NT2/D1 (cell line): Measurements from ENCODE around the gene ADD3.

Experiments
- DNase-seq: peaks from one replicate; pipeline ENCODE4 v3.0.0-alpha.2; 2011; ENCODE audit warnings: low read depth, low spot score
- H3K27me3 ChIP-seq: 2 replicates; pipeline ENCODE4 v1.6.0; 2011; ENCODE audit warnings: mild to moderate bottlenecking; ENCODE audit not compliant: insufficient read length, insufficient read depth
- H3K36me3 ChIP-seq: 2 replicates; pipeline ENCODE4 v1.6.1; 2011; ENCODE audit warnings: mild to moderate bottlenecking, low read length, mixed read lengths; ENCODE audit not compliant: insufficient read depth, insufficient read length
- H3K4me1 ChIP-seq: 2 replicates; pipeline ENCODE4 v1.5.1; 2011; ENCODE audit not compliant: insufficient read depth, insufficient read length
- H3K4me3 ChIP-seq: 2 replicates; pipeline ENCODE4 v1.5.1; 2011; ENCODE audit warnings: low read depth; ENCODE audit not compliant: insufficient read length
- H3K9ac ChIP-seq: 2 replicates; pipeline ENCODE4 v1.6.0; 2011; ENCODE audit warnings: low read depth; ENCODE audit not compliant: insufficient read length
- H3K9me3 ChIP-seq: 2 replicates; pipeline ENCODE4 v1.5.1; 2011; ENCODE audit warnings: mild to moderate bottlenecking, low read length; ENCODE audit not compliant: insufficient read depth
- SUZ12 ChIP-seq: IDR thresholded peaks from 2 replicates; pipeline ENCODE4 v1.6.1; 2011; ENCODE audit not compliant: insufficient read length, insufficient read depth; ENCODE audit errors: extremely low read depth
- YY1 ChIP-seq: IDR thresholded peaks from 2 replicates; pipeline ENCODE4 v1.6.1; 2011; ENCODE audit not compliant: insufficient read length, insufficient read depth
- ZNF274 ChIP-seq: IDR thresholded peaks from 2 replicates; pipeline ENCODE4 v1.6.1; 2011; ENCODE audit warnings: mild to moderate bottlenecking, low read depth, low read length

Gene ADD3

GRCh38 chr10:110051487-110051886 is 43.7 kb downstream of the ADD3 start:
- H3K4me3 ChIP-seq = no peak overlapping the region
- TF ChIP-seq YY1 (no peak), ZNF274 (no peak), SUZ12 (no peak)
- H3K9me3 ChIP-seq = peaks cover 27% of the 10 kb centered on the region
- no peak for DNase-seq
- no peaks in the 10 kb centered on the region for H3K4me1 ChIP-seq
- no peaks in the 10 kb centered on the region for H3K27me3 ChIP-seq
- H3K36me3 ChIP-seq = no peaks in the 10 kb centered on the region
- no peak overlapping the region for H3K9ac ChIP-seq

- no peak for DNase-seq
- no peaks in the 10 kb centered on the region for H3K27me3 ChIP-seq
- H3K4me3 ChIP-seq = no peak overlapping the region
- H3K4me1 ChIP-seq = no peaks in the 10 kb centered on the region
- H3K9ac ChIP-seq = no peak overlapping the region
- H3K9me3 ChIP-seq = peaks cover 13% of the 10 kb centered on the region
- H3K36me3 ChIP-seq = no peaks in the 10 kb centered on the region
- TF ChIP-seq SUZ12 = no peak
- no peak for TF ChIP-seq ZNF274
- TF ChIP-seq YY1 = no peak
These were observed 45.1 kb downstream of the ADD3 start for GRCh38 chr10:110052916-110053315.

GRCh38 chr10:110056822-110057221 is 49.0 kb downstream of the ADD3 start:
- no peaks in the 10 kb centered on the region for H3K9me3 ChIP-seq
- no peak overlapping the region for H3K9ac ChIP-seq
- no peaks in the 10 kb centered on the region for H3K36me3 ChIP-seq
- no peaks in the 10 kb centered on the region for H3K4me1 ChIP-seq
- no peaks in the 10 kb centered on the region for H3K27me3 ChIP-seq
- no peak overlapping the region for H3K4me3 ChIP-seq
- TF ChIP-seq YY1 (no peak), ZNF274 (no peak), SUZ12 (no peak)
- no peak for DNase-seq

DNA sequence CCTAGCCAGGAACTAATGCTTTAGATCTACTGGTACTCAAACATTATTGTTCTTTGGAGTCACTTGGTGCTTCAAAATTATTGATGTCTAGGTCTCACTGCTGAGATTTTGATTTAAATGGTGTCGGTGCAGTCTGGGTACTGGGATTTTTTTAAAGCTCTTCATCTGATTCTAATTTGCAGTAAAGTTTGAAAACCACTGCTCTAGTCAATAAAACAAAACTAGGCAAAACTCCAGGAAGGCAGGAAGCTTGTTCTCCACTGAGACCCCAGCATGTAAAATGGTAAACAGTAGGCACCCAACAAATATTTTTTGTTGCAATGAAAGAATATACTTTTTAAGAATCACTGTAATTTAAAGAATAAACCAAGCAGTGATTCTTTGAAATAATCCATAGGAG is 49.7 kb downstream of the ADD3 start:
- no peak overlapping the region for H3K9ac ChIP-seq
- H3K9me3 ChIP-seq = no peaks in the 10 kb centered on the region
- TF ChIP-seq YY1 (no peak), ZNF274 (no peak)
- DNase-seq = no peak
- no peaks in the 10 kb centered on the region for H3K4me1 ChIP-seq
- H3K27me3 ChIP-seq = no peaks in the 10 kb centered on the region
- H3K4me3 ChIP-seq = no peak overlapping the region
- no peaks in the 10 kb centered on the region for H3K36me3 ChIP-seq

GRCh38 chr10:110058212-110058611 is 50.4 kb downstream of the ADD3 start:
- Histone ChIP-seq H3K27me3 (no peaks in the 10 kb centered on the region), H3K4me3 (no peak overlapping the region), H3K4me1 (no peaks in the 10 kb centered on the region), H3K9ac (no peak overlapping the region), H3K36me3 (no peaks in the 10 kb centered on the region), H3K9me3 (no peaks in the 10 kb centered on the region)
- no peak for DNase-seq
- TF ChIP-seq ZNF274 (no peak), YY1 (no peak), SUZ12 (no peak)

GRCh38 chr10:110059925-110060324 is 52.1 kb downstream of the ADD3 start:
- no peaks in the 10 kb centered on the region for H3K27me3 ChIP-seq
- TF ChIP-seq SUZ12 (no peak), ZNF274 (no peak), YY1 (no peak)
- no peaks in the 10 kb centered on the region for H3K4me1 ChIP-seq
- DNase-seq = no peak
- H3K36me3 ChIP-seq = no peaks in the 10 kb centered on the region
- H3K4me3 ChIP-seq = no peak overlapping the region
- no peaks in the 10 kb centered on the region for H3K9me3 ChIP-seq
- H3K9ac ChIP-seq = no peak overlapping the region

DNA sequence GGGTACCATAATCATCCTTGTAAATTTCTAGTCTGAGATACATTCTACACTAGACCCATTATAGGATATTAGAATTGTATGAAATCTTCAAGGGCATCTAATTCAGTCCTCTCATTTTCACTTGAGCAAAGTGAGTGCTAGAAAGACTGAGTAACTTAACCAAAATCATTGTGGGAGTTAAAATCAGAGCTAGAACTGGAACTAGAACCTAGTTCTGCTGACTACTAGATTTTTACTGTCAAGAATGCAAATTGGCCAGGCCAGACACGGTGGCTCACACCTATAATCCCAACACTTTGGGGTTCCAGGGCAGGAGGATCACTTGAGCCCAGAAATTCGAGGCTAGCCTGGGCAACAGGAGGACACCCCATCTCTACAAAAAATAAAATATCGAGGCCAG is 53.9 kb downstream of the ADD3 start:
- no peak for DNase-seq
- H3K36me3 ChIP-seq = no peaks in the 10 kb centered on the region
- no peak overlapping the region for H3K4me3 ChIP-seq
- TF ChIP-seq ZNF274 (no peak), SUZ12 (no peak), YY1 (no peak)
- H3K27me3 ChIP-seq = no peaks in the 10 kb centered on the region
- no peaks in the 10 kb centered on the region for H3K9me3 ChIP-seq
- no peak overlapping the region for H3K9ac ChIP-seq
- H3K4me1 ChIP-seq = no peaks in the 10 kb centered on the region

DNA sequence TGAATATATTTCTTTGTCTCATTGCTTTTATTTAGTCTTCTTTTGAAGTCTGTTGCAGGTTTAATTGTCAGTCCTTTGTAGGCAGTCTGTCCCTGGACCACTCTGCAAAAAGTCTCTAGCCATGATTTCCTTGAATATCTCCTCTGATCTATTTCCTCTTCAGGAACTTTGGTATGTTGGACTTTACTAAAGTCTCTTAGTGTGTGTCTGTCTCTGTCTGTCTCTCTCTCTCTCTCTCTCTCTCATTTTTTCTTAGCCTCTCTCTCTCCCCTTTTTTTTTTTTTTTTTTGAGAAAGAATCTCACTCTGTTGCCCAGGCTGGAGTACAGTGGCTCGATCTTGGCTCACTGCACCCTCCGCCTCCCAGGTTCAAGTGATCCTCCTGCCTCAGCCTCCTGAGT is 57.5 kb downstream of the ADD3 start:
- Histone ChIP-seq H3K4me3 (no peak overlapping the region), H3K27me3 (no peaks in the 10 kb centered on the region), H3K9me3 (no peaks in the 10 kb centered on the region), H3K9ac (no peak overlapping the region), H3K4me1 (no peaks in the 10 kb centered on the region), H3K36me3 (no peaks in the 10 kb centered on the region)
- no peak for DNase-seq
- TF ChIP-seq YY1 (no peak), ZNF274 (no peak), SUZ12 (no peak)
